GM19455 (cell line): Measurements from ENCODE around the gene NR1H2.
"Not testable (repeated sequence)": the region's sequence is repeated elsewhere in the genome, so short reads cannot be mapped to it uniquely, and the experiment has no call there.

Experiments used
- ATAC-seq: cut with Tn5 transposase; IDR thresholded peaks from one replicate; pipeline ENCODE4 v1.9.1; 2021; ENCODE audit not compliant: unreplicated experiment

The NR1H2 gene

DNA sequence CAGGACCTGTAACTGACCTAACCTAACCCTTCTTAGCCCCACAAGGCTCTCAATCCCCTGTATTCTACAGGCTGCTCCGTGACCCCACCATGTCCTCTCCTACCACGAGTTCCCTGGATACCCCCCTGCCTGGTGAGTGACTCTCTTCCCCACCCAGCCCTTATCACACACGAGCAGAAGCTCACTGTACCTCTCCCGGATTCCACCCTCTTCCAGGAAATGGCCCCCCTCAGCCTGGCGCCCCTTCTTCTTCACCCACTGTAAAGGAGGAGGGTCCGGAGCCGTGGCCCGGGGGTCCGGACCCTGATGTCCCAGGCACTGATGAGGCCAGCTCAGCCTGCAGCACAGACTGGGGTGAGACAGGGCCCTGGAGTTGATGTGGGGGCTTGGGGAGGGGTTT lies 1.3 kb downstream of the NR1H2 start:
- ATAC-seq, result no peak

- no peak for ATAC-seq
Observed at GRCh38 chr19:50378169-50378862, 2.1 kb downstream of the NR1H2 start.

GRCh38 chr19:50378863-50379236 lies 2.6 kb downstream of the NR1H2 start:
- ATAC-seq, result no peak

- ATAC-seq, result no peak
Observed at GRCh38 chr19:50379602-50380001, 3.3 kb downstream of the NR1H2 start.

GRCh38 chr19:50380137-50380536 lies 3.9 kb downstream of the NR1H2 start:
- ATAC-seq, result no peak

GRCh38 chr19:50380751-50381151 lies 4.5 kb downstream of the NR1H2 start:
- ATAC-seq, result no peak

GRCh38 chr19:50381881-50382729 lies 5.8 kb downstream of the NR1H2 start:
- ATAC-seq, result no peak

GRCh38 chr19:50383001-50383851 lies 7.0 kb downstream of the NR1H2 start:
- ATAC-seq, result no peak

- peak; percentile 74 for ATAC-seq
Observed at GRCh38 chr19:50383852-50384684, 7.8 kb downstream of the NR1H2 start, which contains the start of gene POLD1. POLD1 (plus strand) TSS chr19:50384347; CDS start chr19:50398852, 14,505 bp downstream.

- ATAC-seq, result no peak
Observed at GRCh38 chr19:50384685-50385535, 8.7 kb downstream of the NR1H2 start.

DNA sequence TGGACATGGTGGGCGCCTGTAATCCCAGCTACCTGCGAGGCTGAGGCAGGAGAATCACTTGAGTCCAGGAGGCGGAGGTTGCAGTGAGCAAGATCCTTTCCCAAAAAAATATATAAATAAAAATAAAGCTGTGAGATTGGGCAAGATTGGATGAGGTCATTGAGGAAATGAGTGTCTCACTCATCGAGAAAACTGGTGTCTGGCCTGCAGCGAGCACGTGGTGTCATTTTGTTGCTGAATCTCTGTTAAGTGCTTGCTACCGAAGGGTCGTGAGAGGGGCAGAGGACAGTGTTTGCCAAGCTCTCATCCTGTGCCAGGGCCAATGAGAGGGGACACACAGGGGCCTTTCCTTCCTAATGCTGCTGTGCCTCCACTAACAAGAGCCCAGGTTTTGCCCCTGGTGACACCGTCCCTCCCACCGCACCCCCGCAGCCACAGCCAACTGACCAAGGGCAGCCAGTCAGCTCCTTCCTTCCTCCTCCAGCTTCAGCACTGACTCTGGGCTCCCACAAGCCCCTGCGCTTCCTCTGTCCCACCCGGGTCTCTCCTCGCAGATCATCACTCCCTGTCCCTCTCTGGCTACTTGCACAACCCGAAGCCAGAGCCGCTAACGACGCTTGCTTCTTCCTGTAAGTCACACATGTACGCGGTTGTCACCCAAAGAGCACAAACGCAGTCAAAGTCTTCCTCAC lies 11.1 kb downstream of the NR1H2 start:
- ATAC-seq, result no peak

DNA sequence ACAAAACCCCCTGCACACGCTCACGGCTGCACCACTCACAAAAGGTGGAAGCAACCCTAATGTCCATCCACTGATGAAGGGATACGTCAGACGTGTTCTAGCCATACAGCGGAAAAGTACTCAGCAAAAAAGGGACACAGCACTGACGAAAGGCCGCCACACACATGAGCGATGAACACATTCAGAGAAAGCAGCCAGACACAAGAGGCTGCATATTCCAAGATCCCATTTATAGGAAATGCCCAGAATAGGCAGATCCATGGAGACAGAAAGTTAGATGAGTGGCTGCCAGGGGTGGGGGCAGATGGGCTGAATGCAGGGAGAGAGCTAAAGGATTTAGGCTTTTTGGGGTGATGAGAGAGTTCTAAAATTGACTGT lies 11.6 kb downstream of the NR1H2 start:
- ATAC-seq, result no peak

DNA sequence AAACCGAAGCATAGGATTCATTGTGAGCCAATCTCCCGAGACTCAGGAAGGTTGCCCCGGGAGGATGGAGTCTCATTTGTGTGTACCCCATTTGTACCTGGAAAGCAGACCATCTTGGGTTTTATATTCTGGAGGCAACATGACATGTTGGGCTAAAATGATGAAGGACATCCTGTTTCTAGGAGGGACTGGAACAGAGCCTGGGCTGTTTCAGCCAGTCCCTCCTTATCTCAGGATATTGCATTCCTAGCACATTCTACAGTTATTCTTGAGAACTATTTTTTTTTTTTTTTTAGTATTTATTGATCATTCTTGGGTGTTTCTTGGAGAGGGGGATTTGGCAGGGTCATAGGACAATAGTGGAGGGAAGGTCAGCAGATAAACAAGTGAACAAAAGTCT lies 14.0 kb downstream of the NR1H2 start:
- ATAC-seq, result not testable (repeated sequence)

GRCh38 chr19:50390952-50391351 lies 14.7 kb downstream of the NR1H2 start:
- not testable (repeated sequence) for ATAC-seq

DNA sequence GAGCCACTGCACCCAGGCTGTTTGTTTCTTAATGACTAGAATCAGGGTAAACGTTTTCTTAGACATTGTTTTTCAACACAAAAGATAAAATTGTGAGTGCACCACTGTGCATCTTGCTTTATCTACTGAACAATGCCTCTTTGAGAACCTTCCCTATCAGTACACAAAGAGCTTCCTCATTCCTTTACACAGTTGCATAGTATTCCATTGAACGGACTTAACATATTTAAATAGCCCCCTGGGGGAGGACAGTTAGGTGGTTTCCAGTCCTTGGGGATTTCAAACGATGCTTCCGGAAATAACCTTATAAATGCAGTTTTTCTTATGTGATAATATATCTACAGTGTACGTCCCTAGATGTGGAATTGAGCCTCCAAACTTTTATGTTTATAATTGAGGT lies 16.5 kb downstream of the NR1H2 start:
- ATAC-seq, result no peak

DNA sequence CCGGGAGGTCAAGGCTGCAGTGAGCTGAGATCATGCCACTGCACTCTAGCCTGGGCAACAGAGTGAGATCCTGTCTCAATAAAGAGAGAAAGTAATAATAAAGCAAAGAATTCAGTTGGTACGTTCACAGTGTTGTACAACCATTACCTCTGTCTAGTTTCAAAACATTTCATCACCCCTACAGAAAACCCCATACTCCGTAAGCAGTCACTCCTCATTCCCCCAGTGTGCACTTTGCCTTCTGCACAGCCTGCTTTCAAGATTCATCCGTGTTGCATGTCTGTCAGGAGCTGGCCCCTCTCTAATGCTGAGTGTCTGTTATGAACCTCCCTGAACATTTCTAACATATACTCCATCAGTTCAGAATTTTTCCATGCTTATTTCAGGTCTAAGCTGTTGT lies 17.3 kb downstream of the NR1H2 start:
- no peak for ATAC-seq

- no peak for ATAC-seq
Observed at GRCh38 chr19:50394017-50394416, 17.8 kb downstream of the NR1H2 start.

DNA sequence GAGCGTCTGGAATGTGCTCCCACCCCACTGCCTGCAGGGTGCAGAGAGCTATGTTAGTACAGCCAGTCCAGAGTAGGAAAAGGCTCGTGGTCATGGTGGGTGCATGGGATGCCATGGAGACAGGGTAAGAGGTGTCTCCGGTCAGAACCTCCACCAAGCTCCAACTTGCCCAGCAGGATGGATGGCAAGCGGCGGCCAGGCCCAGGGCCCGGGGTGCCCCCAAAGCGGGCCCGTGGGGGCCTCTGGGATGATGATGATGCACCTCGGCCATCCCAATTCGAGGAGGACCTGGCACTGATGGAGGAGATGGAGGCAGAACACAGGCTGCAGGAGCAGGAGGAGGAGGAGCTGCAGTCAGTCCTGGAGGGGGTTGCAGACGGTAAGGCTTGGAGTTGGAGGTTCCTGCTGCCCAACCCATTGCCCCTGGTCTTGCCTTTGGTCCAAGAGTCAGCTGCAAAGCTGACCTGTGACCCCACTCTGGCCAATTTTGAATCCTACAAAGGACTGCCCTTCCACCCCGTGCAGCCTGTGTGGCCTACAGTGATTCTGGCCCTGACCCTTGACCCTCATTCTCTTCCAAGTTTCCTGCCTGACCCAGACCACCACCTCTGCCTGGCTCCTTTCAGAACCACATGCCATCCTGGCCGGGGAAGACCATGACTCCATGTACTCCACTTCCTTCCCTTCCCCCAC lies 22.6 kb downstream of the NR1H2 start:
- ATAC-seq, result no peak

DNA sequence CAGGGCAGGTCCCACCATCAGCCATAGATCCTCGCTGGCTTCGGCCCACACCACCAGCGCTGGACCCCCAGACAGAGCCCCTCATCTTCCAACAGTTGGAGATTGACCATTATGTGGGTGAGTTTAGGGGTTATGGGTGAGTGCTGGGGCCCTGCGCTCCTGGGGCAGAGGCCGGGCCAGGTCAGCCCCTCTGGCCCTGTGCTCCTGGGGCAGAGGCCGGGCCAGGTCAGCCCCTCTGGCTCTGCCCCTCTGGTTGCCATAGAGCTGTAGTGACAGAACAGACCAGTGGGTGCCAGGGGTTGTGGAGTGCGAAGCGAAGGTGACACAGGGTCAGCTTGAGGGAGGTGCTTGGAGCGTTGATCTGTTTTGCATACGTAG lies 23.1 kb downstream of the NR1H2 start:
- no peak for ATAC-seq
